ENCODE results near the gene NMS. TPM values are rescaled to one million over a fixed set of nuclear protein-coding genes. Genes with fewer than 3 reads are reported as not detected.
"Not testable (repeated sequence)": the region's sequence is repeated elsewhere in the genome, so short reads cannot be mapped to it uniquely, and the experiment has no call there.

The NMS gene
- total RNA-seq, 1 experiment from 2014 or later, result not detected

- Histone ChIP-seq H3K27me3 (ENCODE audit: low read length) (no peaks in the 10 kb centered on the region), H4K20me1 (ENCODE audit: insufficient read depth, low read depth, low read length) (no peaks in the 10 kb centered on the region), H3K79me2 (ENCODE audit: low read length) (no peaks in the 10 kb centered on the region), H3K9me3 (ENCODE audit: low read length) (no peaks in the 10 kb centered on the region), H3K9me2 (replicated peaks; ENCODE audit: insufficient read depth, low read length) (no peaks in the 10 kb centered on the region), H3K4me3 (ENCODE audit: low read length) (no peak overlapping the region), H3K27ac (ENCODE audit: low read length) (no peak overlapping the region), H3K36me3 (ENCODE audit: insufficient read depth, low read length) (no peaks in the 10 kb centered on the region), H3K4me2 (ENCODE audit: low read depth, low read length, poor library complexity, severe bottlenecking) (no peak overlapping the region), H2AFZ (ENCODE audit: low read length) (no peak overlapping the region), H3K4me1 (ENCODE audit: low read length) (no peaks in the 10 kb centered on the region), H3K9ac (ENCODE audit: low read length) (no peak overlapping the region)
- peak; percentile 87 for DNase-seq
These were observed 42.5 kb upstream of the NMS start for GRCh38 chr2:100427627-100428258.

- H3K4me1 ChIP-seq (ENCODE audit: low read length), result no peaks in the 10 kb centered on the region
- no peak overlapping the region for H2AFZ ChIP-seq (ENCODE audit: low read length)
- no peaks in the 10 kb centered on the region for H3K27me3 ChIP-seq (ENCODE audit: low read length)
- no peak overlapping the region for H3K4me2 ChIP-seq (ENCODE audit: low read depth, low read length, poor library complexity, severe bottlenecking)
- no peaks in the 10 kb centered on the region for H3K79me2 ChIP-seq (ENCODE audit: low read length)
- no peak overlapping the region for H3K27ac ChIP-seq (ENCODE audit: low read length)
- H3K9ac ChIP-seq (ENCODE audit: low read length), result no peak overlapping the region
- H3K4me3 ChIP-seq (ENCODE audit: low read length), result no peak overlapping the region
- DNase-seq, result no peak
- H4K20me1 ChIP-seq (ENCODE audit: insufficient read depth, low read depth, low read length), result no peaks in the 10 kb centered on the region
- no peaks in the 10 kb centered on the region for H3K9me3 ChIP-seq (ENCODE audit: low read length)
- H3K36me3 ChIP-seq (ENCODE audit: insufficient read depth, low read length), result no peaks in the 10 kb centered on the region
- no peaks in the 10 kb centered on the region for H3K9me2 ChIP-seq (replicated peaks; ENCODE audit: insufficient read depth, low read length)
These were observed 40.6 kb upstream of the NMS start for GRCh38 chr2:100429726-100430125.

DNA sequence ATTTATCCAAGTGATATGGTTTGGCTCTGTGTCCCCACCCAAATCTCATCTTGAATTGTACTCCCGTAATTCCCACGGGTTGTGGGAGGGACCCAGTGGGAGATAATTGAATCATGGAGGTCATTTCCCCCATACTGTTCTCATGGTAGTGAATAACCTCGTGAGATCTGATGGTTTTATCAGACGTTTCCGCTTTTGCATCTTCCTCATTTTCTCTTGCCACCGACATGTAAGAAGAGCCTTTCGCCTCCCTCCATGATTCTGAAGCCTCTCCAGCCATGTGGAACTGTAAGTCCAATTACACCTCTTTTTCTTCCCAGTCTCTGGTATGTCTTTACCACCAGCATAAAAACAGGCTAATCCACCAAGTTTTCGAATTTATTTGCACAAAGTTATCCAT is 32.5 kb upstream of the NMS start:
- H4K20me1 ChIP-seq (ENCODE audit: insufficient read depth, low read depth, low read length), result no peaks in the 10 kb centered on the region
- no peaks in the 10 kb centered on the region for H3K4me1 ChIP-seq (ENCODE audit: low read length)
- H3K4me3 ChIP-seq (ENCODE audit: low read length), result no peak overlapping the region
- no peak overlapping the region for H3K27ac ChIP-seq (ENCODE audit: low read length)
- H3K4me2 ChIP-seq (ENCODE audit: low read depth, low read length, poor library complexity, severe bottlenecking), result no peak overlapping the region
- H3K9ac ChIP-seq (ENCODE audit: low read length), result no peak overlapping the region
- H3K79me2 ChIP-seq (ENCODE audit: low read length), result no peaks in the 10 kb centered on the region
- H3K9me3 ChIP-seq (ENCODE audit: low read length), result no peaks in the 10 kb centered on the region
- H3K36me3 ChIP-seq (ENCODE audit: insufficient read depth, low read length), result no peaks in the 10 kb centered on the region
- no peaks in the 10 kb centered on the region for H3K9me2 ChIP-seq (replicated peaks; ENCODE audit: insufficient read depth, low read length)
- DNase-seq, result no peak
- H3K27me3 ChIP-seq (ENCODE audit: low read length), result no peaks in the 10 kb centered on the region
- no peak overlapping the region for H2AFZ ChIP-seq (ENCODE audit: low read length)

DNA sequence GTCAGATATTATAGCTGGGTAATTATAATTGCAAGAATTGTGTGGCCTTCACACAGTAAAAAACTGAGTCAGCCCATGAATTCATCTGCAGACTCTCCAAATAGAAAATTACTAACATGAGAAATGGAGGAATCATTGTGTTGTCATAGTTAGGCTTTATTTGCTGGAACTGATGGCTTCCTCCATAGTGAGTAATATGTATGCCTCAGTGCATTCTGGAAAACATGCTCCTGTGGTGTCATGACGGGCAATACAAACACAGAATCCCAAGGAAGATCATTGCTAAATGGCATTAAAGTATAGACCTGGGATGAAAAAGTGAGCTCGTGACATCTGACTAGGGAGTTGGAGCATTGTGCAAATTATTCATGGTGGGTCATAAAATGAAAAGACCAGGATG is 23.6 kb upstream of the NMS start:
- H3K27ac ChIP-seq (ENCODE audit: low read length), result no peak overlapping the region
- H3K9me3 ChIP-seq (ENCODE audit: low read length), result no peaks in the 10 kb centered on the region
- H3K36me3 ChIP-seq (ENCODE audit: insufficient read depth, low read length), result no peaks in the 10 kb centered on the region
- no peak for DNase-seq
- H2AFZ ChIP-seq (ENCODE audit: low read length), result no peak overlapping the region
- H3K4me2 ChIP-seq (ENCODE audit: low read depth, low read length, poor library complexity, severe bottlenecking), result no peak overlapping the region
- H3K27me3 ChIP-seq (ENCODE audit: low read length), result no peaks in the 10 kb centered on the region; the same call in 1 of the 2 replicates
- H3K9ac ChIP-seq (ENCODE audit: low read length), result no peak overlapping the region
- no peaks in the 10 kb centered on the region for H3K9me2 ChIP-seq (replicated peaks; ENCODE audit: insufficient read depth, low read length)
- no peaks in the 10 kb centered on the region for H3K79me2 ChIP-seq (ENCODE audit: low read length)
- no peak overlapping the region for H3K4me3 ChIP-seq (ENCODE audit: low read length)
- no peaks in the 10 kb centered on the region for H4K20me1 ChIP-seq (ENCODE audit: insufficient read depth, low read depth, low read length)
- no peaks in the 10 kb centered on the region for H3K4me1 ChIP-seq (ENCODE audit: low read length)

DNA sequence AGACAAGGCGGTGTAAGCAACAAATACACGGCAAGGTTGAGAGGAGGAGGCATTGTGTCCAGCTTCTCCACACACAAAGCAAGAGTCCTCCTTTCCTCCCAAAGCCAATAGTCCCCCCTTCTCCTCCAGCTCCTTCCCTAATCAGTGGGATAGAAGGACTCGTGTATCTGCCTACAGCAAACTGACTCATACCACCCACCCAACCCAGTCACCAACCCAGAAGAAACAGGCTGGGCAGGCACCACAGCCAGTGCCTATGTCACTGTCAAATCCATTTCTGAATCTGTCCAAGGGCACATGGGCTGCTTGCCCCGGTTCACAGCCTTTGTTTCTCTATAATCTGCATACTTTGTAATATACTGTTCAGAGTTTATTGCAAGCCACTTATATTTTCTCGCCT is 19.2 kb upstream of the NMS start:
- Histone ChIP-seq H3K4me2 (ENCODE audit: low read depth, low read length, poor library complexity, severe bottlenecking) (no peak overlapping the region), H3K9me3 (ENCODE audit: low read length) (peaks cover 3% of the 10 kb centered on the region; the same call in 1 of the 2 replicates), H2AFZ (ENCODE audit: low read length) (no peak overlapping the region), H3K27me3 (ENCODE audit: low read length) (no peaks in the 10 kb centered on the region; the same call in 1 of the 2 replicates), H3K27ac (ENCODE audit: low read length) (no peak overlapping the region), H3K79me2 (ENCODE audit: low read length) (no peaks in the 10 kb centered on the region), H3K4me3 (ENCODE audit: low read length) (no peak overlapping the region), H3K4me1 (ENCODE audit: low read length) (no peaks in the 10 kb centered on the region), H3K9ac (ENCODE audit: low read length) (no peak overlapping the region), H4K20me1 (ENCODE audit: insufficient read depth, low read depth, low read length) (no peaks in the 10 kb centered on the region), H3K36me3 (ENCODE audit: insufficient read depth, low read length) (no peaks in the 10 kb centered on the region), H3K9me2 (replicated peaks; ENCODE audit: insufficient read depth, low read length) (no peaks in the 10 kb centered on the region)
- DNase-seq, result no peak

DNA sequence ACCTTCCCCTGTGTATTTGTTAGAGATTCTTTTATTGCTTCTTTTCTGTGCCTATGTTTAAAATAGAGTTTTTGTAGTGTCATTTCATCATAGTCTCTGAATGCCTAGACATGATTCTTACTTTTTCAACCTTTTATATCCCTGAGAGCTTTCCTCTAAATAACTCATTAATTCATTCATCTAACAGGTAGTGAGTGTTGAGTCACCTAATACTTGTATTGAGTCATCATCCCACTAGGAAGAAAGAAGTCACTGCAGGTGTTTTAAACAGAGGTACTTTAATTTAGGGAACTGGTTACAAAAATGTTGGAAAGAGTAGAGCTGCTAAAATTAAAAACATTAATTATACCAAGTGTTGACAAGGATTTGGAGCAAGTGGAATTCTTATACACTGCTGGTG is 18.5 kb upstream of the NMS start:
- no peak for DNase-seq
- Histone ChIP-seq H3K4me1 (ENCODE audit: low read length) (no peaks in the 10 kb centered on the region), H3K27me3 (ENCODE audit: low read length) (no peaks in the 10 kb centered on the region; the same call in 1 of the 2 replicates), H3K27ac (ENCODE audit: low read length) (no peak overlapping the region), H3K4me3 (ENCODE audit: low read length) (no peak overlapping the region), H3K4me2 (ENCODE audit: low read depth, low read length, poor library complexity, severe bottlenecking) (no peak overlapping the region), H2AFZ (ENCODE audit: low read length) (no peak overlapping the region), H3K9me2 (replicated peaks; ENCODE audit: insufficient read depth, low read length) (no peaks in the 10 kb centered on the region), H3K9me3 (ENCODE audit: low read length) (peaks cover 4% of the 10 kb centered on the region; the same call in 1 of the 2 replicates), H4K20me1 (ENCODE audit: insufficient read depth, low read depth, low read length) (no peaks in the 10 kb centered on the region), H3K79me2 (ENCODE audit: low read length) (no peaks in the 10 kb centered on the region), H3K36me3 (ENCODE audit: insufficient read depth, low read length) (no peaks in the 10 kb centered on the region), H3K9ac (ENCODE audit: low read length) (no peak overlapping the region)

GRCh38 chr2:100453853-100454252 is 16.4 kb upstream of the NMS start:
- DNase-seq, result no peak
- Histone ChIP-seq H3K9ac (ENCODE audit: low read length) (no peak overlapping the region), H3K27ac (ENCODE audit: low read length) (no peak overlapping the region), H3K4me1 (ENCODE audit: low read length) (no peaks in the 10 kb centered on the region), H4K20me1 (ENCODE audit: insufficient read depth, low read depth, low read length) (no peaks in the 10 kb centered on the region), H3K9me2 (replicated peaks; ENCODE audit: insufficient read depth, low read length) (no peaks in the 10 kb centered on the region), H3K4me2 (ENCODE audit: low read depth, low read length, poor library complexity, severe bottlenecking) (no peak overlapping the region), H3K36me3 (ENCODE audit: insufficient read depth, low read length) (no peaks in the 10 kb centered on the region), H3K79me2 (ENCODE audit: low read length) (no peaks in the 10 kb centered on the region), H3K27me3 (ENCODE audit: low read length) (no peaks in the 10 kb centered on the region; the same call in 1 of the 2 replicates), H3K4me3 (ENCODE audit: low read length) (no peak overlapping the region), H2AFZ (ENCODE audit: low read length) (no peak overlapping the region), H3K9me3 (ENCODE audit: low read length) (peaks cover 10% of the 10 kb centered on the region; the same call in 1 of the 2 replicates)

- H3K27me3 ChIP-seq (ENCODE audit: low read length); H3K27ac ChIP-seq (ENCODE audit: low read length); H3K4me2 ChIP-seq (ENCODE audit: low read depth, low read length, poor library complexity, severe bottlenecking); H3K4me3 ChIP-seq (ENCODE audit: low read length); H4K20me1 ChIP-seq (ENCODE audit: insufficient read depth, low read depth, low read length); H3K9ac ChIP-seq (ENCODE audit: low read length); H3K36me3 ChIP-seq (ENCODE audit: insufficient read depth, low read length); H3K4me1 ChIP-seq (ENCODE audit: low read length); H3K9me2 ChIP-seq (replicated peaks; ENCODE audit: insufficient read depth, low read length); H3K79me2 ChIP-seq (ENCODE audit: low read length); H3K9me3 ChIP-seq (ENCODE audit: low read length); H2AFZ ChIP-seq (ENCODE audit: low read length): not testable (repeated sequence)
- peak; percentile 36 for DNase-seq
These were observed 13.9 kb upstream of the NMS start for GRCh38 chr2:100456357-100456756.

All from Karpas-422 (cell line).